ENCODE data around the gene LAP3. TPM values are rescaled to one million over a fixed set of nuclear protein-coding genes. Genes with fewer than 3 reads are reported as not detected.

The LAP3 gene
- total RNA-seq, 6 experiments from 2014 or later = 54.4 to 56.3 (median 55.7) TPM

GRCh38 chr4:17546678-17547077, 30.3 kb upstream of the LAP3 start:
- no peak for DNase-seq
- no peaks in the 10 kb centered on the region; the same call in 1 of the 2 replicates for H3K27me3 Mint-ChIP-seq (ENCODE audit: insufficient read depth)
- H3K27ac Mint-ChIP-seq = no peak overlapping the region
- no peak for TF ChIP-seq CTCF (IDR thresholded peaks at IDR 0.05)
- peaks cover 13% of the 10 kb centered on the region for H3K4me1 Mint-ChIP-seq (ENCODE audit: low read depth)
- H3K36me3 Mint-ChIP-seq (ENCODE audit: low read depth) = no peaks in the 10 kb centered on the region
- H3K4me3 Mint-ChIP-seq = no peak overlapping the region
- no peaks in the 10 kb centered on the region for H3K9me3 Mint-ChIP-seq

- H3K36me3 Mint-ChIP-seq (ENCODE audit: low read depth) = no peaks in the 10 kb centered on the region
- no peak for TF ChIP-seq CTCF (IDR thresholded peaks at IDR 0.05)
- H3K4me1 Mint-ChIP-seq (ENCODE audit: low read depth) = no peaks in the 10 kb centered on the region
- peaks cover 9% of the 10 kb centered on the region for H3K27me3 Mint-ChIP-seq (ENCODE audit: insufficient read depth)
- no peaks in the 10 kb centered on the region for H3K9me3 Mint-ChIP-seq
- H3K27ac Mint-ChIP-seq = no peak overlapping the region
- DNase-seq = no peak
- no peak overlapping the region for H3K4me3 Mint-ChIP-seq
Observed at GRCh38 chr4:17550549-17550948, 26.4 kb upstream of the LAP3 start.

DNA sequence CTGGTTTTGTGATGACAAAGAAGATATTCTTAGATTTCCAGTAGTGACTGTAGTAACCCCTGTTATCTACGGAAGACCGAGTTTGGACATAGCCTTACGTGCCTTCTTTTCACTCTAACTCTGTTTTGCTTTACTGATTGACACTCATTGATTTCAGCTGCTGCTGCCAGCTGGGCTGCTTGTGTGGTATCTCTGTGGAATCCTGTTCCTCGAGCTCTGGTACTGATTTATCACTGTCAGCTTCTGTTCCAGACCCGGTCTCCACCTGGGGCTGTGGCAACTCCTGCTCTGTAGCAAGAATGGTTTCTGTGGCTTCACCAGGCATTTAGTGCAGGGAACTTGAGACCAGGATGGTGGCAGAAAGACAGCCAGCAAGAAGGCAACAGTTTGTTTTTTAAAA, 24.6 kb upstream of the LAP3 start:
- TF ChIP-seq CTCF (IDR thresholded peaks at IDR 0.05) = no peak
- Mint-ChIP-seq H3K9me3 (no peaks in the 10 kb centered on the region), H3K27ac (no peak overlapping the region), H3K27me3 (ENCODE audit: insufficient read depth) (peaks cover 11% of the 10 kb centered on the region), H3K4me3 (no peak overlapping the region), H3K4me1 (ENCODE audit: low read depth) (no peaks in the 10 kb centered on the region), H3K36me3 (ENCODE audit: low read depth) (no peaks in the 10 kb centered on the region)
- DNase-seq = no peak

DNA sequence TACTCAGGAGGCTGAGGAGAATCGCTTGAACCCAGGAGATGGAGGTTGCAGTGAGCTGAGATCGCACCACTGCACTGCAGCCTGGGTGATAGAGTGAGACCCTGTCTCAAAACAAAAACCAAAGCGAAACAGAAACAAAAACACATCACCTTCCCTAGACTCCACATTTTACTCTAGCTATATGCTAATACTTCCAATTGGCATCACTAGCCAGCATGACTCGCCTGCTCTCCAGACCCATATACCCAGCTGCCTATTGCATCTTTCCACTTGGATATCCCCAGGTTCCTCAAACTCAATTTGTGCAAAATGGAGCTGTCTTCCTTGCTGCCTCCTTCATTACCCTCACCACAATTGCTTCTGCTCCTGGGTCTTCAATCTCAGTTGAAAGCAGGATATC, 22.4 kb upstream of the LAP3 start:
- Mint-ChIP-seq H3K27ac (no peak overlapping the region), H3K27me3 (ENCODE audit: insufficient read depth) (peaks cover 11% of the 10 kb centered on the region), H3K36me3 (ENCODE audit: low read depth) (no peaks in the 10 kb centered on the region), H3K4me3 (no peak overlapping the region), H3K9me3 (no peaks in the 10 kb centered on the region), H3K4me1 (ENCODE audit: low read depth) (peaks cover 4% of the 10 kb centered on the region; the same call in 1 of the 2 replicates)
- TF ChIP-seq CTCF (IDR thresholded peaks at IDR 0.05) = no peak
- DNase-seq = no peak

GRCh38 chr4:17556498-17556897, 20.5 kb upstream of the LAP3 start:
- Mint-ChIP-seq H3K4me1 (ENCODE audit: low read depth) (peaks cover 12% of the 10 kb centered on the region), H3K27ac (no peak overlapping the region), H3K27me3 (ENCODE audit: insufficient read depth) (peaks cover 11% of the 10 kb centered on the region), H3K9me3 (no peaks in the 10 kb centered on the region), H3K36me3 (ENCODE audit: low read depth) (no peaks in the 10 kb centered on the region), H3K4me3 (no peak overlapping the region)
- TF ChIP-seq CTCF (IDR thresholded peaks at IDR 0.05) = no peak
- no peak for DNase-seq

DNA sequence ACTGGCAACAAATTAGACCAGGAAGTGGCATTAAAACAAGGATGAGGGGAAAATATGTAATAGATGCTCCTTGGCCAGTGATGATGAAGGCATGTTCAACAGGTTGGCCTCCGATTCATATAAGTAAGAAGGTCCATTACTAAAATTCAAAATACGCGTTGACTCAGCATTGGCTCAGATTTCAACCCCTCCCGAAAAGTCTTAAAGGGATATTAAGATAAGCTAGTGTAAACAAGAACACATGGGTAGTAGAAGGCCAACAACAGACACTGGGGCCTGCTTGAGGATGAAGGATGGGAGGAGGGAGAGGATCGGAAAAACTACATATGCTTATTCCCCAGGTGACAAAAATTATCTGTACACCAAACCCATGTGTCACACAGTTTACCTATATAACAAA, 19.1 kb upstream of the LAP3 start:
- Mint-ChIP-seq H3K4me3 (no peak overlapping the region), H3K27me3 (ENCODE audit: insufficient read depth) (peaks cover 9% of the 10 kb centered on the region), H3K36me3 (ENCODE audit: low read depth) (no peaks in the 10 kb centered on the region), H3K9me3 (no peaks in the 10 kb centered on the region), H3K27ac (no peak overlapping the region), H3K4me1 (ENCODE audit: low read depth) (peaks cover 20% of the 10 kb centered on the region)
- no peak for DNase-seq
- TF ChIP-seq CTCF (IDR thresholded peaks at IDR 0.05) = no peak
